Activated CD4-positive, CD25-positive, alpha-beta regulatory T cell treated with anti-CD3 and anti-CD28 coated beads, Interleukin-2, amount 50 U/mL, for 24 hours (primary cell): ENCODE measurements around the gene GLP2R.

Experiments
- ATAC-seq, 2 donors: fragments of 150-1000 bp; cut with Tn5 transposase; one replicate each; pipeline ENCODE4 v1.10.0; 2021; ENCODE audit warnings: mild to moderate bottlenecking in 1 of 2, moderate library complexity in 1 of 2

GLP2R gene

DNA sequence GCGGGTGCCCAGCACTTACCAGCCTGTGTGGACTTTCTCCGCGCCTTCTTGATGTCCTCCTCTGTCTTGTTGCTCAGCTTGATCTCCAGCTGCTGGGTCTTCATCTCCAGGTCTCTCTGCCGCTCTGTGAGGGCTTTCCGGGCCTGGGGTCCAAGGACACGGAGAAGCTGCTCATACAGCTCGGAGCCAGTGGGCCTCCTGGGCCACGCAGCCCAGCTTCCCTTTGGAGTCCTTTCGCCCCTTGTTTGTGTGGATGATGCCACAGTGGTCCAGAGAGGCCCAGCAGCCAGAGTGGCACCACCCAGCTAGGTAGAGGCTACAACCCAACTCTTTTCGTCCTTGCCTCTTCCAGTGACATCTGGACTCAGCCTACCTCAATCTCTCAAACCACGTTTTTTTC lies 99.7 kb downstream of the GLP2R start:
- ATAC-seq: no peak

DNA sequence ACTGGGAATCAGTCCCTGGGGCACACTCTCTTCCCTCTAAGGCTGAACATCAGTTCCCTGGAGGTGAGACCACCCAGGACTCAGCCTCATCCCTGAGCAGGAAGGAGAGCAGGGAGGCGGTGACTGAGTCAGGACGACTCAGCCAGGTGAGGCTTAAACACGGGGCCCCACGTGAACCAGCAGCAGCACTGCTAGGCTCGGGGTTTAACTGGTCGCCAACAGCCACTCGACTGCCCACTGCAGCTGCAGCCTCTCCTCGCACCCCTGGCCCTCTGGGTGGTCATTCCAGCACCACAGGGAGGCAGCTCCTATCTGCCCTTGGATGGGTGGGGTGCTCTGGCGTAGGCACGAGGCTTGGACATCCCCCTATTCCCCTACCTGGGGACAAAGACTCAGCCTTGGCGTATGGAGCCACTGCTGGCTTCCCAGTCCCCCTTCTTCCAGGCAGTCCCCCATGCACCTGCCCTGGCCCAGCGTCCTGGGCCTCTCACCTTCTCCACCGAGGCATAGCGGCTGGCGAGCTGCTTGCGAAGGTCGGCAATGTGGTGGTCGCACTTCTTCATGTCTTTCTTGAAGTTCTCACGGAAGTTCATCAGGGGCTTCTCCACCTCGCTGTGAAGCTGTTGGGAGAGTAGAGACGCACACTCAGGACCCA lies 100.6 kb downstream of the GLP2R start:
- no peak for ATAC-seq

DNA sequence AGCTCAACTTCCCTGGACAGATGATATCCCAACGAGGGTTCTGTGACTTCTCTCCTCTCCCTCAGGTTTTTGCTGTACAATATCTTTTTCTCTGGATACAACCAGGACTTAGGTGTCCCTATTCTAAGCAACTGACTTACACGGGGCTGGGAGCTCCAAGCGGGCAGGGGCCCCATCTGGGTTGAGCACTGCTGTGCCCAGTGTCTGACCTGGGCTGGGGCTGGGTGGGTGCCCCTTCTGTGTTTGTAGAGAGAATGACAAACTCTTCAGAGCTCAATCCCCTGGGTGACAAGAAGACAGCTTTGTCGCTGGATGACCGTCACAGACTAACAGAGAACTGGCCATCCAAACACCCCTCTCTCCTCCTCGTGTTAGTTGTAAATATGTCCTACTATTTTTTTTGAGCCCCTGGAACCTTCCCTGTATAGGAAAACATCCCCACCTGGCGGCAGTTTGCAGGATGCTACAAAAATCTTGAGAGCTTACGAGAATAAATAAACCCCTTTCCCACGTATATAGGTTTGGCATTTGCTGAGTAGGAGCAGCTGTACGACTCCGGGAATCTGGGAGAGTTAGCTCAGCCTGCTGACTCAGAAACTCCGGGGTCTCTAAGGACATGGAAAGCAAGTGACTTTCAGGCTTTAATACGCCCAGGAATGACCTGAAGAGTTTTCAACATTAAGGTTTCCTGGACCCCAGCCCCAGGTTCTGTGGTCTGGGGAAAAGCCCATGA lies 103.0 kb downstream of the GLP2R start:
- ATAC-seq: no peak

DNA sequence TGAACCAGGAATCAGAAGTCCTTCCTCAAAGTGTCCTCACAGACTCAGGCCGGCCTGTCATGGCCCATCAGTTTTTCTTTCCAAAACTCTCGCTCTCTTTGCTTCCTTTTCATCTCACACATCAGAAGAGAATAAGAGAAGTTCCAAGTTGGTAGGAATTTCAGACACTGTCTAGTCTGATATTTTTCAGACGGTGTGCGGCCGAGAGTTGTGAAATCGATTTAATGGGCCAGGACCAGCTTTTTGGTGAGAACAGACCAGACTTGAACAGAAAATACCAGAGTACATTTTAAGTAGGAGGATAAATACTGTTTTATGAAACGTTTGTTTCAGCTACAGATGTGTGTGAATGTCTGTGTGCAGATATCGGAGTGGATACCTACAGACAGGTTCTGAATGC lies 104.1 kb downstream of the GLP2R start:
- ATAC-seq: no peak

DNA sequence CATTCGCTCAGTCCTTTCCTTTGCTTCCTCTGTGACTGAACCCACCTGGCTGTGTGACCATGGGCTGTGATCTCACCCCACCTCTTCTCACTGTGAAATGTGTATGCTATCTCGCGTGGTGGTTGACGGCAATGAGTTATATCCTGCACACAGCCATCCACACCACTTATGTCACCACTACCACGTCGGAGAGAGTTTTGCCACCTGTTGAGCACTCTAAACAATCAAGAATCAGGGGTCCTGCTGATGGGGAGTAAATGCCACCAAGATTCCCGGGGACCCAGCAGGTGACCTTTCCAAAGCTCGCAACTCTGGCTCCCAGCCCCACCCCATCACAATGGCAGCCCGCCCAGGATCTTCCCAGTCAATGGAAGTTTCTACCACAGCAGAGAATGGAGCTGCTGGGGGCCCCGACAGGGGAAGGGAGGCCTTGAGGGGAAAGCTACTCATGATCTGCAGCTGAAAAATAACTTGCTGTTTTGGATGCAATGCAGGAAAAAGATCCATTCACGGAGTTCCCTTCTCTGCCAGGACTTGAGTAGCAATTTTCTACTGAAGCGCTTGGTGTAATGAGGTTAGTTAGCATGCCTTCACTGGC lies 105.5 kb downstream of the GLP2R start:
- no peak for ATAC-seq

DNA sequence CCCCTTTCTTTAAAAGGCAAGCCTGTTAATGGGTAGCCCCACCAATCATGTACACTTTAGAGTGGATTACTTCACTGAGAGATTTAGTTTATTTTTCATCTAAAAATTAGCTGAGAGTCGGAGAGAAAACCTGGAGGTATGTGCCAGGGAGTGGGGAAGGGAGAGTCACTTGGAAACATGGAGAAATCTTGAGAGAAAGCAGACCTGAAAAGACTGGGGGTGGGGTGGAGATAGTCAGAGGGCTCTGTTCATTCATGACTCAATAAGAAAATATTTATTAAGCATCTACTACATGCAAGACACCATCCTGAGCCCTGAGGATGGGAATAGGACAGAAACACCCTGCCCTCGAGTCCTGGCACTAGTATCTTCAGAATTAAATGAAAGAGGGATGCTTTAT lies 106.8 kb downstream of the GLP2R start:
- ATAC-seq: no peak

DNA sequence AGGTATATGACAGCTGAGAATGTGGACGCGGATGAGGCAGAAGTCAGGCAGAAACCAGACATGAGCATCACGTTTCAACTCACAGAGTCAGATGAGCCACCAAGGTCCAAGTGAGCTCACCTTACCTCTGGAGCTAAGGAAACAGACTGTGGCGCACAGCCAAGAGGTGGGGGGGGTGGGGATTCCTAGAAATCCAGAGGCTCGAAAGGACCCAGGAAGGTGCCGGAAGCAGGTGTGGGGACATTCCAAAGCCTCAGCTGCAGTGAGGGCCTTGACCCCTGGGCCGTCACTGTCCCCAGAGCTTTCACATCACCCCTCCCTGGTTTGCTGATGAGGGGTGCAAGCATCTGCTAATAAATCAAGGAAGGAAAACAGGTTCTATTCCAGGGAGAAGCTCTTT lies 108.6 kb downstream of the GLP2R start:
- no peak for ATAC-seq

DNA sequence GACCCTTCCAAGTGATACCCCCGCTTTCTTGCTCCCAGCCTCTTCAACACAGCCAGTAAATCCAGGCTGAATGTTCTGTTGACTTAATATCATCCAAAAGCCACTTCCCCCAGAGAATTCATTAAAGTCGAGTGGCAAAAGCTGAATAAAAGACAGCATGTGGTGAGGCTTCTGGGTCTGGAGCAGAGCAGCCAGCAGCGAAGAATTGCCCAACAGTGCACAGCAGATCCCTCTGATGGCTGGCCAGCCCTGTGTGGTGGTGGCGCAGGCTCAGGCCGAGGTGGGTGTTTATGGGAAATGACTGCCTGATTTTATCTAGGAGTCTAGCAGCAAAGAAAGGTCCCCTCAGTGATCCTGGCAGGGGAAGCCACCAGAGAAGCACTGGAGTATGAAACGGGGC lies 109.7 kb downstream of the GLP2R start:
- ATAC-seq: no peak

DNA sequence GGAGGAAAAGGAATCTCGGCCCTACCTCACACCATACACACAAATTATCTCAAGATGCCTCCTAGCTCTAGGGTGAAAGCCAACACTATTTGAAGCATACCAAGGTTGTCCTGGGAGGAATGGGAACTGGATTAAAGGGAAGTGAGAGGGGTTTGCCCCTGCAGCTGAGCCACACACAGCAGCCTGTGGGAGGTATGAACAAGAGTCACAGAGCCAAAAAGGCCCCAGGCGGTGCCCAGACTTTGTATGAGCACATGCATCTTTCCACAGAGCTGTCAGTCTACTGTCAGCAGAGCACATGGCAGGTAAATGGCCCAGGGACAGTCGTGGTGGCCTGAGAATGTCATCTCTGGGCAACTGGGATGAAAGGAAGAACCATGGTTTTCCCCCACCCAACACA lies 110.4 kb downstream of the GLP2R start:
- ATAC-seq: no peak

DNA sequence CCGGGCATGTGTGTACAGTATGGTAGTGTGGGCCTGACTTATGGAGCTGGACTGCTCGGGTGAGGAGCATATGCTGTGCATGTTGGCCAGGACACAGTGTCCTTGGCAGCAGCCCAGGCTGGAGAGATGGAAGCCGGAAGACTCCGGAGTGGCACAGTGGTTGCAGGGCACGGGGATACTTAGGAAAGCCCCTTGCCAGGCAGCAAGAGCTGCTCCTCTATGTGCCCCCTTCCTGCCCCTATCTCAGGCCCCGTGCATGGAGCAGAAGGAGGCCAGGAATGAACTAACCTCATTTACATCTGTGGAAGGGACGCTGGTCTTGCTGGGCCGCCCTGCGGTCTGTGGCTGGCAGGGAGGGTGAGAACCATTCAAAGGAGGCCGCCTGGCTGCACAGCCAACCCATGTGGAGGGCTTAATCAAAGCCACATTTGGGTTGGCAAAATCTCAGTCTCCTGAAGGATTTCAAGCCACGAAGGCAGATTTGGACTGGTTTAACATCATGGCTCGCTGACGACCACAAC lies 111.6 kb downstream of the GLP2R start:
- ATAC-seq: no peak

DNA sequence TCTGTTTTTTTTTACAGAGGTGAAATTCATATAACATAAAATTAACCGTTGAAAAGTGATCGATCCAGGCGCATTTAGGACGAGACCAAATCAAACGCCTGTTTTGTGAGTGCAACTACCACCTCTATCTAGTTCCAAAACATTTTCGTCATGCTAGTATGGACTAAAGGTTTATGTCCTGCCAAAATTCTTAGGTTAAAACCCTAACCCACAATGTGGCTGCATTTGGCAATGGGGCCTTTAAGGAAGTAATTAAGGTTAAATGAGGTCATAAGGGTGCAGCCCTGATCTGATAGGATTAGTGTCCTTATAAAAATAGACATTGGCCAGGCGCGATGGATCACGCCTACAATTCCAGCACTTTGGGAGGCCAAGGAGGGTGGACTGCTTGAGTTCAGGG lies 112.2 kb downstream of the GLP2R start:
- no peak for ATAC-seq

DNA sequence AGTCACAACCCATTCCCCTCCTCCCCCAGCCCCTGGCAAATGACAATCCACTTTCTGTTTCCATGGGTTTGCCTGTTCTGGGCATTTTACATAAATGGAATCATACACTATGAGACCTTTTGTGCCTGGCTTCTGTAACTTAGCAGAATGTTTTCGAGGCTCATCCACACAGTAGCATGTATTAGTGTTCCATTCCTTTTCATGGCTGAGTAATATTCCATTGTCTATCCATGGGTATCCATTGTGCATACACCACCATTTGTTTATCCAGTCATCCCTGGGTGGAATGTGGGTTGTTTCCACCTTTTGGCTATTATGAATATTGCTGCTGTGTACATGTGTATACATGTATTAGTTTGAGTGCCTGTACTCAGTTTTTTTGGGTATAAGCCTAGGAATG lies 113.0 kb downstream of the GLP2R start:
- ATAC-seq: no peak

DNA sequence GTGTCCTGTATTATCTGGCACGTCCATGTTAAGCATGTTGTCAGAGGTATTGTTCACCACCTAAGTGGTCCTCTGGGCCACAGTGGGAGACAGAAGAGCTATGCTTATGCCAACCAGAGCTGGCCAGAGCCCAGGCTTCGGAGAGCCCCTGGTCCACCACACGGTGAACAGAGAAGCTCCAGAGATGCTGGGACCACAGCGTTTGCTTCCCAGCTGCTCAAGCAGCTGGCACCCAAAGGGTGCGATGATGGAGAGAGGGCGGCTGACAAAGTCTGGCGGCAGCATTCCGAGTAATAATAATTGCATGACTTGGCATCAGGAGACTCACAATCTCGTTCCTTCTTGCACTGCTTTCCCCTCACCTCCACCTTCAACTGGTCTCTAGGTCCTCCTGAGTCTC lies 115.1 kb downstream of the GLP2R start:
- no peak for ATAC-seq

DNA sequence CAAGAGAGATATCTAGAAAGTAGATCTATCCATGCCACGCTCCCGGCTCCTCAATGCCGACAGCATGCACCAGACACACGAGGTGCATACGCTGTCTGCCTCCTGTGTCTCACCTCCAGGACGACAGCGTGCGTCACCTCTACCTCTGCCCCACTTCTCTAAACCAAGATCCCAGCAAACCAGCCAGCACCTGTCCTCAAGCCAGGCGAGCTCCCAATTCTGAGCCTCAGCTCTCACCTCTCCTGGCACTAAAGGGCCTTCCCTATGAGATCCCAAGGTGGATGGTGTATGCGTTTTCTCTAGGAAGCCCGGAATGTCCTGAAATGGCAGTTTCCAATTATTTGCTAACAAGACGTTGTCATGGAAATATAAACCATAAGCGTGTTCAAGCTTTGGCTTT lies 115.6 kb downstream of the GLP2R start:
- no peak for ATAC-seq
